ENCODE data around the gene ADM.

Gene ADM

DNA sequence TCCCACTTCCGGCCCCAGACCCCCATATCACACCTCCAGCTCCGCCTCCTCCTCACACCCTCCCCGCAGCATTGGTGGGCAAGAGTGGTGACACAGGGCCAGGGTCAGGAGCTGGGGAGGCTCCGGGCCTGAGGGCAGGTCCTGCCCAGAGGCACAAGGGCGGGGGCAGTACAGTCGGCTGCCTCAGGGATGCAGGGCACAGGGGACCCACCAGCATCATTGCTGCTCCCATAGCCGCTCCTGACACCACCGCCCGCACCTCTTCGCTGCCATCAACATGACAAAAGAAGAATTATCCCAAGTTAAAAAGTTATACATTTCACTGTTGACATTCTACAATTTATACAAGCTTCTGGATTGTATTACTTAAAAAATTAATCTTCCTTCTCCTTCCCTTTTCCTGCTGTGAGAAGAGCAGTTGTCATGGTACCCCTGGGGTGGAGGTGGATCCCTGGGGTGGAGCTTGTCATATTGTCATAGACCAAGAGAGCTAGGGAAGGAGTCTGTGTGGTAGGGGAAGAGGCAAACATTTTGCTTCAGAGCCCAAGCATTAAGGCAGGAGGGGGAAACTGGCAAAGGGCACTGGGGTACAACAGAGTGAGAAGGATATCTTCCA lies 15.0 kb upstream of the ADM start:
- DNase-seq (ENCODE audit: low read depth in 3 of 3), result no peak

- DNase-seq (ENCODE audit: low read depth in 3 of 3), result no peak
Observed at GRCh38 chr11:10291801-10292638, 12.9 kb upstream of the ADM start.

DNA sequence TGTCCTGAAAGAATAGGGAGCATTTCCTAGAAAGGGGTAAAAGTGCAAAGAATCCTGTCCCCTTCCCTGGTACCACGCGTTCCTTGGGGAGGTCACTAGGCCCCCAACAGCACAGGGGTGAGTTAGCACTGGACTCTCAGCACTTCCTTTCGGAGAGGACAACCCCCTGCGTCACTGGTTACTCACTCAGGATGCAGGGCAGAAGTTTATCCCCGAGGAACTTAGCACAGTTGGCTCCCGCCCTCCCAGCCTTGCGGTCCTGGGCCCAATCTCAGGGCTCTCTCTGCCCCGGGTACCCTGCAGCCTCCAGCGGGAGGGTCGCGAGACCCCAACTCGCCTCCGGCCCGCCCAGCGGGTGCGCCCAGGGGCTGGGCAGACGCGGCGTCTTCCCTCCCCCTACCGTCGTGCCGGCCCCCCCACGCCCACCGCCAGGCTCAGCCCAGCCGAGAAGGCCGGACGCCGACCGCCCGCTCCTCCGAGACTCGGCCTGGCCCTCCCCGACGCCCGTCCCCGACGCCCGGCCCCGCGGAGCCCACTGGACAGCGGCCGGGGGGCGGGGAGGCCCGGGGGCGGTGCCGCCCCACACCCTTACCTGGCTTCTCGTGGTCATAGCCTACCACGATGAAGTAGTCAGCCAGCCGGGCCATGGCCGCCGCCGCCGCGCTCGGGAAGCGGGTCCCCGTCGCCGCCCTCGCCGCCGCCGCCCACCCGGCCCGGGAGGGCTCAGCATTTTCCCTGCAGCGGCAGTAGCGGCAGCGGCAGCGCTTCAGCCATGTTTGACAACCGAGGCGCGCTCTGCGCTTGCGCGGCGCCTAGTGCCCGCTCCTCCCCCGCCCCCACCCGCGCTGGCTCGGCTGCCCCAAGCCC lies 11.2 kb upstream of the ADM start, which contains the start of gene SBF2:
Gene SBF2 (minus strand): TSS at position 797 of the 867 bp plus-strand sequence. CDS start 150 bp downstream, at position 647.
- DNase-seq (ENCODE audit: low read depth in 3 of 3), result peak; percentile 50 to 73 (median 59)

DNA sequence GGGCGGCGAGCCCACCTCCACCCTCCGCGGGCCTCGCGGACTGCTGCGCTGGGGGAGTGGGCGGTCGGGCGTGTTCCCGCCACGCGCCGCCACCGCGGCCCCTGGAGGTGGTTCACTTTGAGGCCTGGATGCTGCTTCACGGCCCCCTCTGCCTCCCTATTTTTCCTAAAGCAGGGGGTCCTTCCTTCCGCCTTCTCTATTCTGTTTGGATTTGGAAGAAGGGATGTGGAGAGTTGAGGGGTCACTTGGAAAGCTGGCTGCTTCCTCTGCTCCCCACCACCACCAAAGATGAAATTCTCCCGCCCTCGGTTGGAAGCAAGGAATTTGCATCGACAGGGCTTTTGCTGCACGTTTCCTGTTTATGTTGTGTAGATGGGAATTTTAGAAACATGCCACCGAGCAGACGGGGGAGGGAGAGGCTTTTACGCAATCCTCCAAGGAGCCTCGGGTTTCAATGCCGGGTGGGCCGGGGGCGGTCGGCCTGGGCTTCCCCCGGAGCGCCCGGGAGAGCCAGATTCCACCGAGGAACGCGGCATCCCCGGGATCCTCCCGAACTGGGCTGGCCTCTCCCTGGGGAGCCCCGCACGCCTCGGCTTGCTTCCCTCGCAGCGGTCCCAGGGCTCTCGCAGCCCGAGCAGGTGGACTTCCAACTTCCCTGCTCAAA lies 10.5 kb upstream of the ADM start:
- no peak for DNase-seq (ENCODE audit: low read depth in 3 of 3)

DNA sequence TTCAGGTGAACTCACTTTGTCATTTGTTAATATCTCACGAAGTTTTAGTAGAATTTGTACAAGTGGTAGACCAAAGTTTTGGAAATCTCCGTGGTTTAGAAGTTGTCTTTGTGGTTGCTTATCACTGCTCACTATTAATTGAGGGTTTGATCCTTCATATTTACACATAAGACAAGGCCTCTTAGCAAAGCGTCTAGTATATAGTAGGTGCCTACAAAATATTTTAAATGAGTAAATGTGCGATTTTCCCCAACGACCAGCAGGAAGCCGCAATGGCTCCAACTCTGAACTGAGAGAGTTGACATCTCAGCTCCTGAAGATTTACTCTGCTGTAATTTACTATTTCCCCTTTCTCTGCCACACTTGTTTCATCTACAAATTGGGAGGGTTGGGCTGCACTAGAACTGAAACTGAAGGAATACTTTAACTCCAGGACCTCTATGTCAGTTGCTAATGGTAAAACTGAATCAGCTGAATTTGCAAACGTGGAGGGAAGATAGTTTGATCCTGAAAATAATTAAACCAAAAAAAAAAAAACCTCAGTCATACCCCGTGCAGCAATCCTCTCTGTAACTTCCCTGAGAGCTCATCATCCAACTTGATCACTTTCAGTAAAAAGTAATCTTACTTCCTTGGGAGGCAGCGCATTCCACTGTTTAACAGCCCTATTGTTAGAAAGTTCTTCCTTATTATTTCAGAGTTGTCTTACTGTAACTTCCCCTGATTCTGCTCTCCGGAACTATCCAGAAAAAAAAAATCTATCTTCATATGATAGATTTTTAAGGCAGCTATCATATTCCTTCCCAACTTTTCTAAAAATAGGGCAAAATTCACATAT lies 9.6 kb upstream of the ADM start:
- no peak for DNase-seq (ENCODE audit: low read depth in 3 of 3)

DNA sequence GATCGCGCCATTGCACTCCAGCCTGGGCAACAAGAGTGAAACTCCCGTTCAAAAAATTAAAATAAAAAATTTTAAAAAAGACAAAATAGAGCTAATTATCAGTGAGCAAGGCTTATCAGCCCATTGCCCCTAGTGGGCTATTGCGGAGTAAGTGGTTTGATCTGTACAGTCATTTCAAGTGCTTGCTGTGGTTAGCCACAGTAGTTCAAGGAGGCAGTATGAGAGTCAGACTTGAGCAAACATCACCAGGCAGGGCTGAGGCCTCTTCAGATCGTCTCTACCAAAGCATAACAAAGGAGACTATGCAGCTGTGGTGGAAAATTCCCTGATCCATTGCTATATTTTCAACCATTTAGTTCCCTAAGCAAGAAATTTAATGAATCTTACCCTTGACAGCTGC lies 6.5 kb upstream of the ADM start:
- peak in 1 of 3 donors; percentile 48 for DNase-seq (ENCODE audit: low read depth in 3 of 3)

- no peak for DNase-seq (ENCODE audit: low read depth in 3 of 3)
Observed at GRCh38 chr11:10301656-10302358, 3.1 kb upstream of the ADM start.

GRCh38 chr11:10302359-10302743 lies 2.5 kb upstream of the ADM start:
- DNase-seq (ENCODE audit: low read depth in 3 of 3), result no peak

GRCh38 chr11:10302744-10303557 lies 1.9 kb upstream of the ADM start:
- DNase-seq (ENCODE audit: low read depth in 3 of 3), result no peak

DNA sequence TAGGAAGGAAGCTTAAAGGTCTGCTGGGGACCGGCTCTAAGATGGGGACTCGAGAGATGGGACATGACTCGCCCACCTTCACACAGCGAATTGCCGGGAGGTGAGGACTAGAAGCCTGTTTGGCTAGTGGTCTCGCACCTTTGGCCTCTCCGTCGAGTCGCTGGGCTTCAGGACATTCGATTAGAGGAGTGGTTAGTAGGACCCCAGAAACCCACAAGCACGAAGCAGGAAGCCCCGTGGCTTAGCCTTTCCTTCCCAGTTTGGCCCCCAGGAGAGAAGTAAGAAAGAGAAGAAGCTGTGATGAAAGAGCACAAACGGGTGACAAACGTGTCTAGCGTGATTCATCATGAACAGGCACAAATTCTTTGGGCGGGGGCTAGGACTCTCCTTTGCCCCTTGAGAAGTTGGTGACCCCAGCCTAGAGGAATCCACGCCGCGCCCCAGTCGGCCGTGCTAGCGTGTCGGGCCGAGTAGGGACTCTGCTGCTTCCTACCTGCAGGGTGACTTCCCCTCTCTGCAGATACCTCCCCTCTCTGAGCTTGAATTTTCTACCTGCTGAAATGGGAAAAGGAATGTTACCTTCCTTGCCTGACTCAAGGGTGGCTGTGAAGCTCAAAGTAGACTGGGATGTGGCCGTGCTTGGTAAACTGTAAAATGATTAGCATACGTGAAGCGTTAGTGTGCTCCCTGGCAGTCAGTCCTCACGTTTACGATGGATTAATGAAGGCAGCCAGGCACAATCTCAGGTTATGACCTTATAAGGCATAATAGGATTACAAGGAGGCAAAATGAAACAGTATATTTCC lies 1.1 kb upstream of the ADM start:
- no peak for DNase-seq (ENCODE audit: low read depth in 3 of 3)

DNA sequence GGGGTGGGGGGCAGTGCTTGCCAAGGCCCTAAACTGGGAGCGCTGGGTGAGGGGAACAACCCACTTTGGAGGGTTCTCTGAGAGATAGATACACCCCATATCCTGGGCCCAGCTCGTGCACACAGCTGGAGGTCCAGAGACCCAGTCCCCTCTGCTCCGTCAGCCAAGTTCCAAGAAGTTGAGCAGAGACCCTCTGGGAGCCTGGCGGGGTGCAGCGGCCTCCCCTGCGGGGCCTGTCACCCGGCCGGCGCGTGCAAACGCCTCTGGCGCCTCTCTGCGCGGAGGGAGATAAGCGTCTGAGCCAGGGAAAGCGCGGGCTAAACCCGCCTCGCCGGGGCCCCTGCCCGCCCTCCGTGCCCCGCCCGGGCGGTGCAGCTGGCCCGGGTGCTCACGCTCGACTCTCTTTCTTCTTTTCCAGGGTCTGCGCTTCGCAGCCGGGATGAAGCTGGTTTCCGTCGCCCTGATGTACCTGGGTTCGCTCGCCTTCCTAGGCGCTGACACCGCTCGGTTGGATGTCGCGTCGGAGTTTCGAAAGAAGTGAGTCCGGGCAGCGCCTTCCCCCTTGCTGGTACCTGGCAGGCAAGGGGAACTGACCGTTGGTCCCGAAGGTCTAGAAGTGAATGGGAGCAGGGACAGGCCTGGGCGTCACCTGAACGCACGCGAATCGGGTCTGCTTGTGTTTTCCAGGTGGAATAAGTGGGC lies 540 bp downstream of the ADM start:
- no peak for DNase-seq (ENCODE audit: low read depth in 3 of 3)

- no peak for DNase-seq (ENCODE audit: low read depth in 3 of 3)
Observed at GRCh38 chr11:10305964-10306918, 1.4 kb downstream of the ADM start.

- DNase-seq (ENCODE audit: low read depth in 3 of 3), result no peak
Observed at GRCh38 chr11:10307022-10307399, 2.1 kb downstream of the ADM start.

DNA sequence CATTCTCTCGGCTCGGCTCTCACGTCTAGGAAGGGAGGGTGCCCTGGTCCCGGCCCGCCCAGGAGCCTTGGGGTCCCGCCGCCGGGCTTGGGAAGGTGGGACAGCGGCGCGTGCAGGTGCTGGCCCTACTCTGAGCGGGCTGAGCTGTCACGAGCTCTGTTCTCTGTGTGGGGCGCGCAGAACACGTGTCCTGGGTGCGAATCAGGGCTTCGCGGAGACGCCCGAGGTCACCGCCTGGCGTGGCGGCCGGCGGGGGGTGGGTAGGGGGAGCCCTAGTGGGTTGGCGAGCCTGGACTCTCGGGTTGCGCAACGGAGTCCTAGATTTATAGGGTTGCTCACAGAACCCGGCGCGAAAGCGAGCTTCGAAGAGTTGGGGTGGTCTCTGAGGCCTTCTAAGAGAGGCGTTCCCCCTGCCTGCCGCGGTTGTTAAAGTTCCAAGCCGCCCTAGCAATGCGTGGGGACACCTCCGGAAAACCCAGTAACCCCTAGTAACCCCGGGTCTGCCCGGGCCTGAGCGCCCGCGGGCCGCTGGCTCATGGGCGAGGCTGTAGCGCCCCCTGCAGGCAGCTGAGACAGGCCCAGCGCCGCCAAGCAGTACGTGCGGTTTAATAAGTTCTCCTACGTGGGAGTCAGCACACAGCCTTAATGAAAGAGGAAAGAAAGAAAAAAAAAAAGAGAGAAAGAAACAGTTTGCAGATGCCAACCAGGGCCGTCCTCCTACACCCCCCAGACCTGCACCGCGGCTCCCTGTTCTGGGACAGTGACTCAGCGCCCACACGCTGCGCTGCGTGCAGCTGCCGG lies 2.7 kb downstream of the ADM start:
- peak; percentile 77 to 80 (median 79) for DNase-seq (ENCODE audit: low read depth in 3 of 3)

GRCh38 chr11:10308201-10308954 lies 3.5 kb downstream of the ADM start:
- DNase-seq (ENCODE audit: low read depth in 3 of 3), result no peak

Measured in stimulated activated CD4-positive, alpha-beta T cell treated with anti-CD3 and anti-CD28 coated beads, TNF-alpha, amount 100 ng/mL, for 48 hours (primary cell).